SIG-M5 treated with dmso at 0.1 percent for 504 hours (cell line): ENCODE results near the gene ZNF219.

Source experiments
- DNase-seq: peaks from one replicate; lab custom pipeline; 2025; ENCODE audit not compliant: unreplicated experiment; lab: John Stamatoyannopoulos, UW

Gene ZNF219

GRCh38 chr14:21070083-21070609, 28.3 kb downstream of the ZNF219 start, which contains the start of gene ARHGEF40:
Gene ARHGEF40, plus strand, starts transcription at chr14:21070304. Its CDS starts 93 bp downstream, at chr14:21070397.
- DNase-seq, result no peak

- no peak for DNase-seq
These were observed 28.9 kb downstream of the ZNF219 start for GRCh38 chr14:21069388-21070082.

- peak; percentile 56 for DNase-seq
These were observed 29.7 kb downstream of the ZNF219 start for GRCh38 chr14:21068521-21069387.

GRCh38 chr14:21066882-21067502, 31.5 kb downstream of the ZNF219 start:
- DNase-seq, result peak; percentile 50

GRCh38 chr14:21063479-21063878, 35.0 kb downstream of the ZNF219 start:
- no peak for DNase-seq

GRCh38 chr14:21061347-21061668, 37.1 kb downstream of the ZNF219 start:
- no peak for DNase-seq

- no peak for DNase-seq
These were observed 37.7 kb downstream of the ZNF219 start for GRCh38 chr14:21060614-21061346.

- DNase-seq, result no peak
These were observed 38.4 kb downstream of the ZNF219 start for GRCh38 chr14:21059842-21060613.

- DNase-seq, result no peak
These were observed 39.6 kb downstream of the ZNF219 start for GRCh38 chr14:21058903-21059302.

- DNase-seq, result no peak
These were observed 40.4 kb downstream of the ZNF219 start, which contains the start of gene RNASE8 for GRCh38 chr14:21057803-21058675. Gene RNASE8, plus strand, starts transcription at chr14:21057822. Its CDS starts 71 bp downstream, at chr14:21057893.

- DNase-seq, result no peak
These were observed 41.8 kb downstream of the ZNF219 start for GRCh38 chr14:21056520-21057163.

- DNase-seq, result no peak
These were observed 42.9 kb downstream of the ZNF219 start for GRCh38 chr14:21055432-21056117.

- no peak for DNase-seq
These were observed 43.7 kb downstream of the ZNF219 start for GRCh38 chr14:21054768-21055145.

- no peak for DNase-seq
These were observed 44.2 kb downstream of the ZNF219 start for GRCh38 chr14:21054123-21054767.

GRCh38 chr14:21053184-21054122, 45.0 kb downstream of the ZNF219 start:
- no peak for DNase-seq

GRCh38 chr14:21050597-21050996, 47.9 kb downstream of the ZNF219 start:
- DNase-seq, result no peak
